Hepatocyte (in vitro differentiated cells): ENCODE measurements around the gene SLC6A20. TPM values are rescaled to one million over a fixed set of nuclear protein-coding genes. Genes with fewer than 3 reads are reported as not detected.

ENCODE experiments used
- DNase-seq: peaks from one replicate; pipeline ENCODE4 v3.0.0-alpha.2; 2016; ENCODE audit warnings: low spot score
- H2AFZ ChIP-seq: fragments of 200-600 bp; sonication (generic); 2 replicates; pipeline ENCODE4 v1.6.0; 2016; ENCODE audit warnings: antibody characterized with exemption, mild to moderate bottlenecking
- H3K27ac ChIP-seq: fragments of 200-600 bp; sonication (generic); 2 replicates; pipeline ENCODE4 v1.5.1; 2016; ENCODE audit warnings: mild to moderate bottlenecking
- H3K27me3 ChIP-seq: fragments of 200-600 bp; sonication (generic); 2 replicates; pipeline ENCODE4 v1.6.1; 2016
- H3K36me3 ChIP-seq: fragments of 200-600 bp; sonication (generic); replicated peaks from 2 replicates; pipeline ENCODE4 v1.5.1; 2016; ENCODE audit warnings: low read depth; ENCODE audit not compliant: insufficient read depth
- H3K4me1 ChIP-seq: fragments of 200-600 bp; sonication (generic); 2 replicates; pipeline ENCODE4 v1.5.1; 2016; ENCODE audit warnings: mild to moderate bottlenecking, moderate library complexity; ENCODE audit not compliant: insufficient read depth
- H3K4me2 ChIP-seq: fragments of 200-600 bp; sonication (generic); 2 replicates; pipeline ENCODE4 v1.6.0; 2016
- H3K4me3 ChIP-seq: fragments of 200-600 bp; sonication (generic); 2 replicates; pipeline ENCODE4 v1.5.1; 2016; ENCODE audit warnings: mild to moderate bottlenecking
- H3K79me2 ChIP-seq: fragments of 200-600 bp; sonication (generic); 2 replicates; pipeline ENCODE4 v1.6.0; 2017; ENCODE audit warnings: mild to moderate bottlenecking
- H3K9me2 ChIP-seq: fragments of 200-600 bp; sonication (generic); replicated peaks from 2 replicates; pipeline ENCODE4 v1.6.0; 2017; ENCODE audit warnings: mild to moderate bottlenecking; ENCODE audit not compliant: insufficient read depth
- H3K9me3 ChIP-seq: fragments of 200-600 bp; sonication (generic); 2 replicates; pipeline ENCODE4 v1.5.1; 2016; ENCODE audit warnings: low read depth, mild to moderate bottlenecking
- H4K20me1 ChIP-seq: fragments of 200-600 bp; sonication (generic); 2 replicates; pipeline ENCODE4 v1.6.0; 2016; ENCODE audit warnings: mild to moderate bottlenecking; ENCODE audit not compliant: insufficient read depth, poor library complexity, severe bottlenecking
- EZH2 ChIP-seq: fragments of 200-600 bp; sonication (generic); IDR thresholded peaks from 2 replicates; pipeline ENCODE4 v1.6.1; 2016; ENCODE audit warnings: antibody characterized with exemption, mild to moderate bottlenecking, borderline replicate concordance
- EZH2phosphoT487 ChIP-seq: fragments of 200-600 bp; sonication (generic); IDR thresholded peaks from one replicate; pipeline ENCODE4 v1.6.1; 2018; ENCODE audit warnings: antibody characterized with exemption, mild to moderate bottlenecking, low read depth, moderate library complexity; ENCODE audit not compliant: unreplicated experiment, severe bottlenecking
- WGBS: methylation state at CpG from one replicate; pipeline ENCODE4 v1.1.6; 2016; ENCODE audit warnings: low lambda C conversion rate; ENCODE audit errors: missing lambda C conversion rate; 5-methylcytosine and 5-hydroxymethylcytosine counted together
- polyA plus RNA-seq: library from polyadenylated mRNA; unstranded; fragments of >200 nt; fragmentation: Nextera tagmentation; extraction: Ambion mirVana; gene quantifications from 2 replicates; pipeline ENCODE4 v1.2.1, GENCODE V29; 2016
- total RNA-seq: library from RNA; depleted of rRNA; stranded (reverse); fragments of >200 nt; gene quantifications from 2 replicates; pipeline ENCODE4 v1.2.3, GENCODE V29; 2014
- TF ChIP-seq, protein P1 (sequence below): fragments of 200-600 bp; sonication (generic); IDR thresholded peaks from 2 replicates; pipeline ENCODE4 v1.5.1; 2016; ENCODE audit warnings: antibody characterized with exemption, mild to moderate bottlenecking; ENCODE audit not compliant: poor library complexity

The SLC6A20 gene
- total and polyA plus RNA-seq, 2 experiments from 2014 or later, result 5.7 to 9.6 TPM

DNA sequence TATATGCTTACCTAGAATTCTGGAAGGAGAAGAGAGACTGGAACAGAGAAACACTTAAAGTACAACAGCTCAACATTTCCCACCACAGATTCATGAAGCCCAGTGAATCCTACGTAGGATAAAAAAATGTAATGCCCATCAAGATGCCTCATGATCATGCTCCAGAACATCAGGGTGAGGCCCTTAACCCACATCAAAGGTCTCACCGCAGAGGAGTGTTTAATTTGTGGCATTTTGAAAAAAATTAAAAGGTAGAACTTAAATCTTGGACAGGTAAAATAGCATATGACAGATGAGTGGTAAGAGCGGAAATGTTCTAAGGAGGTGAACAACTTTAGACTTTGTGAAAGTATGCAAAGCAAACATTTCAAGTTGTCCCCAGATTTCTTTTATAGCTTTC, 9.7 kb upstream of the SLC6A20 start:
- no peak for TF ChIP-seq EZH2phosphoT487
- TF ChIP-seq EZH2, result no peak
- TF ChIP-seq, protein P1, sequence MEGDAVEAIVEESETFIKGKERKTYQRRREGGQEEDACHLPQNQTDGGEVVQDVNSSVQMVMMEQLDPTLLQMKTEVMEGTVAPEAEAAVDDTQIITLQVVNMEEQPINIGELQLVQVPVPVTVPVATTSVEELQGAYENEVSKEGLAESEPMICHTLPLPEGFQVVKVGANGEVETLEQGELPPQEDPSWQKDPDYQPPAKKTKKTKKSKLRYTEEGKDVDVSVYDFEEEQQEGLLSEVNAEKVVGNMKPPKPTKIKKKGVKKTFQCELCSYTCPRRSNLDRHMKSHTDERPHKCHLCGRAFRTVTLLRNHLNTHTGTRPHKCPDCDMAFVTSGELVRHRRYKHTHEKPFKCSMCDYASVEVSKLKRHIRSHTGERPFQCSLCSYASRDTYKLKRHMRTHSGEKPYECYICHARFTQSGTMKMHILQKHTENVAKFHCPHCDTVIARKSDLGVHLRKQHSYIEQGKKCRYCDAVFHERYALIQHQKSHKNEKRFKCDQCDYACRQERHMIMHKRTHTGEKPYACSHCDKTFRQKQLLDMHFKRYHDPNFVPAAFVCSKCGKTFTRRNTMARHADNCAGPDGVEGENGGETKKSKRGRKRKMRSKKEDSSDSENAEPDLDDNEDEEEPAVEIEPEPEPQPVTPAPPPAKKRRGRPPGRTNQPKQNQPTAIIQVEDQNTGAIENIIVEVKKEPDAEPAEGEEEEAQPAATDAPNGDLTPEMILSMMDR, result no peak
- H3K9me3 ChIP-seq, result no peaks in the 10 kb centered on the region
- no peaks in the 10 kb centered on the region for H3K27me3 ChIP-seq
- H3K79me2 ChIP-seq, result no peaks in the 10 kb centered on the region
- no peak overlapping the region for H3K4me3 ChIP-seq
- whole genome bisulfite sequencing, result 88% methylated on average over 3 of the region's 3 CpGs
- H3K36me3 ChIP-seq, result no peaks in the 10 kb centered on the region
- no peak overlapping the region for H3K4me2 ChIP-seq
- no peaks in the 10 kb centered on the region for H4K20me1 ChIP-seq
- H3K9me2 ChIP-seq, result no peaks in the 10 kb centered on the region
- DNase-seq, result no peak
- H2AFZ ChIP-seq, result no peak overlapping the region
- peaks cover 13% of the 10 kb centered on the region for H3K4me1 ChIP-seq
- H3K27ac ChIP-seq, result no peak overlapping the region

DNA sequence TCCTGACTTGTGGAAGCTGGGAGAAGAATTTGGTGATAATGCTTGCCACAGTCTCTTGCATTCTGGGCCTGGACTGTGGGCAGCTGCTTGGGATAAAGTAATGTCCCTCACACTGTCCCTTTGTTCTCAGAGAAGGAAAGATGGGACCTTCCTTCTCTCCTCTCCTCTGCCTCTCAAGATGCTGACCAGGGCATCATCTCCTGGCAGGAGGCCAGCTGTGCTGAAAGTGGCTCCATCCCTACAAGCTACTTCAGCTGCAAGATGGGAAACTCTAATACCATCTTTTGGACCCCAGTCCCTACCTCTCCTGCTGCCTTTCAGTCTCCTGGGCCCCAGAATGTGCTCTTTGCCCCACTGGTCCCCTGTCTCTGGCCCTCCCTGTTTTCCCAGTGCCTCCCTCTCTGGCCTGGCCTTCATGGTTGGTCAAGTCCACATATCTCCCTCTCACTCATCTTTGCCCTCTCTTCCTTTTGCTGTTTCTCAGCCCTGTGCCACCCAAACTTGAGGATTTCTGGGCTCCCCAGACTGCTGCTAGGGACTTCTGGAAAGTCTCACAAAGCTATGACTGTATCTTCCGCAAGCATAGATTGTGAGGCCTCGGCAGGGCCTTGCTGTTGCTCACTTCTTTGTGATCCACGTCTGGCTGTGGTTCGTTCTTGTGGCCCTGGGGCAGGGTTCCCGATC, 7.1 kb upstream of the SLC6A20 start:
- TF ChIP-seq, protein P1, result no peak
- TF ChIP-seq EZH2 (no peak), EZH2phosphoT487 (no peak)
- no peak for DNase-seq
- no peaks in the 10 kb centered on the region for H3K36me3 ChIP-seq

DNA sequence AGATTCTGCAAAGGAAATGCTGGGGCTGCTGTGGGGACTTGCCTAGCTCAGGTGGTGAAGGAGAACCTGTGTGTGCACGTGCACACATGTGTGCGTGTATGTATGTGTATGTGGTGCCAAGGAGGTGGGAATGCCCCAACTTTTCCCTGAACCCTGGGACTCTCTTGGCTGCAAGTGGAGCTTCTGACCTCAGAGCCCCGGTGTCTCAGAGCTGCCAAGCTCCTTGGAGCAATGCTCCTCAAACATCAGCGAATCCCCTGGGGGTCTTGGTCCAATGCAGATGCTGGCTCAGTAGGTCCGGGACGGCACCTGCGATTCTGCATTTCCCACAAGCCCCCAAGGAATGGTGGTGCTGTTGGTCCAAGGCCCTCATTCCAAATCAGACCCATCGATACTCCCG, 5.8 kb upstream of the SLC6A20 start:
- H4K20me1 ChIP-seq, result no peaks in the 10 kb centered on the region
- 93% methylated on average over 9 of the region's 9 CpGs for WGBS
- peaks cover 11% of the 10 kb centered on the region for H3K27me3 ChIP-seq
- TF ChIP-seq EZH2 (no peak), EZH2phosphoT487 (no peak)
- TF ChIP-seq, protein P1, result no peak
- no peaks in the 10 kb centered on the region for H3K36me3 ChIP-seq
- no peaks in the 10 kb centered on the region for H3K9me2 ChIP-seq
- H3K4me2 ChIP-seq, result no peak overlapping the region
- H3K4me3 ChIP-seq, result no peak overlapping the region
- no peak overlapping the region for H2AFZ ChIP-seq
- no peak for DNase-seq
- no peaks in the 10 kb centered on the region for H3K4me1 ChIP-seq
- no peaks in the 10 kb centered on the region for H3K9me3 ChIP-seq
- H3K79me2 ChIP-seq, result no peaks in the 10 kb centered on the region
- H3K27ac ChIP-seq, result no peak overlapping the region

More for the DNA sequence above, 7.1 kb upstream of the SLC6A20 start:
- Histone ChIP-seq H3K4me3 (no peak overlapping the region), H3K27ac (no peak overlapping the region), H3K27me3 (peaks cover 7% of the 10 kb centered on the region), H3K4me1 (peaks cover 12% of the 10 kb centered on the region), H3K79me2 (no peaks in the 10 kb centered on the region), H3K9me3 (no peaks in the 10 kb centered on the region), H3K9me2 (no peaks in the 10 kb centered on the region), H2AFZ (no peak overlapping the region), H4K20me1 (no peaks in the 10 kb centered on the region), H3K4me2 (no peak overlapping the region)
- 90% methylated on average over 5 of the region's 5 CpGs for WGBS
